ENCODE measurements around the gene ZEB1.

- TF ChIP-seq CTCF (IDR thresholded peaks at IDR 0.05; ENCODE audit: low read depth, low read length, poor library complexity, severe bottlenecking) (no peak), EZH2phosphoT487 (IDR thresholded peaks at IDR 0.05; ENCODE audit: borderline replicate concordance, low read length) (no peak)
These were observed 80.2 kb downstream of the ZEB1 start for GRCh38 chr10:31399171-31399570.

All from DOHH2 (cell line).